GM10248 (cell line): ENCODE measurements around the gene GTF3C2.

Source experiments
- CTCF ChIA-PET: fragments of 300-600 bp; sonication (Branson Sonifier 250); formaldehyde crosslinking; extraction: SDS; loops from one replicate; lab custom pipeline; 2021; ENCODE audit warnings: antibody characterized with exemption; lab: Yijun Ruan, JAX
- POLR2A ChIA-PET: fragments of 350-650 bp; sonication (Branson Sonifier 250); formaldehyde crosslinking; extraction: SDS; loops from one replicate; lab custom pipeline; 2020; ENCODE audit warnings: antibody characterized with exemption; lab: Yijun Ruan, JAX
- DNase-seq: peaks from one replicate; pipeline ENCODE4 v3.0.0; 2012; ENCODE audit errors: extremely low spot score
- CTCF ChIP-seq: IDR thresholded peaks from 2 replicates; pipeline ENCODE4 v1.5.1; 2012; ENCODE audit warnings: mild to moderate bottlenecking, low read depth; ENCODE audit errors: extremely low read depth, missing control alignments, control extremely low read depth

GTF3C2 gene

GRCh38 chr2:27291865-27292264 is 64.7 kb downstream of the GTF3C2 start:
- POLR2A ChIA-PET, result no interaction called here
- CTCF ChIA-PET, result interaction anchor here (0.7 to 9.3 kb wide), 7 partner anchors 11 to 194 kb away, joined by 3 to 87 read pairs (median 8); partner anchors contain the start of gene TRIM54
- TF ChIP-seq CTCF, result no peak
- DNase-seq, result no peak

GRCh38 chr2:27290549-27290948 is 66.0 kb downstream of the GTF3C2 start:
- DNase-seq, result no peak
- POLR2A ChIA-PET, result no interaction called here
- no peak for TF ChIP-seq CTCF
- CTCF ChIA-PET, result interaction anchor here (1.2 to 9.3 kb wide), 3 partner anchors 8 to 12 kb away, joined by 3 to 87 read pairs (median 63); partner anchors contain the start of gene TRIM54

- CTCF ChIA-PET, result interaction anchor here (1.0 to 9.3 kb wide), 3 partner anchors 8 to 187 kb away, joined by 3 to 87 read pairs (median 63); partner anchors contain the start of gene TRIM54
- POLR2A ChIA-PET, result no interaction called here
These were observed 68.0 kb downstream of the GTF3C2 start for GRCh38 chr2:27288610-27289009.

GRCh38 chr2:27285481-27285880 is 71.1 kb downstream of the GTF3C2 start:
- POLR2A ChIA-PET, result no interaction called here
- no peak for DNase-seq
- CTCF ChIA-PET, result interaction anchor here (7.0 kb wide), 1 partner anchor 15 kb away, joined by 138 read pairs; no protein-coding TSS in a partner anchor
- TF ChIP-seq CTCF, result no peak

More at GRCh38 chr2:27288610-27289009, 68.0 kb downstream of the GTF3C2 start:
- DNase-seq, result no peak
- no peak for TF ChIP-seq CTCF

- no peak for DNase-seq
- TF ChIP-seq CTCF, result no peak
- CTCF ChIA-PET, result interaction anchor here (0.7 to 10.1 kb wide), 4 partner anchors 10 to 186 kb away, joined by 3 to 138 read pairs (median 118); partner anchors contain the start of genes DNAJC5G and SLC30A3
- POLR2A ChIA-PET, result no interaction called here
These were observed 71.6 kb downstream of the GTF3C2 start for GRCh38 chr2:27284996-27285395.

GRCh38 chr2:27282892-27283291 is 73.7 kb downstream of the GTF3C2 start:
- CTCF ChIA-PET, result interaction anchor here (0.8 to 10.1 kb wide), 13 partner anchors 9 to 400 kb away, joined by 3 to 138 read pairs (median 4); partner anchors contain the start of genes AGBL5 and SLC30A3

More at GRCh38 chr2:27282892-27283291, 73.7 kb downstream of the GTF3C2 start:
- no peak for DNase-seq
- POLR2A ChIA-PET, result no interaction called here
- TF ChIP-seq CTCF, result no peak
